GM21825 (cell line): ENCODE results near the gene ZSCAN1.
"Not testable (repeated sequence)": the region's sequence is repeated elsewhere in the genome, so short reads cannot be mapped to it uniquely, and the experiment has no call there.

Experiments used
- ATAC-seq: cut with Tn5 transposase; IDR thresholded peaks from one replicate; pipeline ENCODE4 v1.9.1; 2021; ENCODE audit warnings: mild to moderate bottlenecking, moderate library complexity; ENCODE audit not compliant: unreplicated experiment

The ZSCAN1 gene, protein sequence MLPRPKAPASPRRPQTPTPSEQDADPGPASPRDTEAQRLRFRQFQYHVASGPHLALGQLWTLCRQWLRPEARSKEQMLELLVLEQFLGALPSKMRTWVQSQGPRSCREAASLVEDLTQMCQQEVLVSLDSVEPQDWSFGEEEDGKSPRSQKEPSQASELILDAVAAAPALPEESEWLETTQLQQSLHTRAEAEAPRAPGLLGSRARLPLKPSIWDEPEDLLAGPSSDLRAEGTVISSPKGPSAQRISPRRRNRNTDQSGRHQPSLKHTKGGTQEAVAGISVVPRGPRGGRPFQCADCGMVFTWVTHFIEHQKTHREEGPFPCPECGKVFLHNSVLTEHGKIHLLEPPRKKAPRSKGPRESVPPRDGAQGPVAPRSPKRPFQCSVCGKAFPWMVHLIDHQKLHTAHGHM

DNA sequence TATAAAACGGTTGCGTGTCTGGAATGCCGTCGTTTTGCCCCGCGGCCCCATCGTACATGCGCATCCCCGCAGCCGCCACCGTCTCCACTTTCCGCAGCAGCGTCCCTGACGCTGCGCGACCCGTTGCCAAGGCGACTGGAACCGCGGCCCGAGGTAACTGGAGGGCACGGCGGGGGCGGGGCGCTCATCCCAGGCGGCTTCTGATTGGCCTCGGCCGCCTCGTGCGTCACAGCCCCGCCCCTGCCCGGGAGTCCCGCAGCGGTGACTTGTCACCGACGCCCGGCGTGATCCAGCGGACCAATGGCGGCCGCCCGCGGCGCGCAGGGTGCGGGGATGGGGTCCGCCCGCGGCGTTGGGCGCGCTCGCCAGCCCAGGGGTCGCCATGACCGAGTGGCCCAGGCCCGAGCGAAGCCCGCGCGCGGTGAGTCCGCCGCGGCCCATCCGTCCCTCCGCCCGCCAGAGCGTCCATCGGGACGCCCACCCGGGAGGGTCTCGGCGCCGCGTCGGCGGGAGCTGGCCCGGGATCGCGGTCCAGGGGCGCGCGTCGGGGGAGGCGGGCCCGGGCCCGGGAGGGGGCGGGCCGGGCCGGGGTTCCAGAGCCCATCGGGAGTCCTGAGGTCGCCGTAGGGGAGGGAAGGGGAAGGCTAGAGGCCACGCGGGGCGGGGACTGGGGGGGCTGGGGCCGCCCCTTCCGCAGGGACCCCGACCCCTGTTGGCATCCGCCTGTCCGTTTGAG, at the start of gene ZSCAN1:
Gene ZSCAN1 (plus strand): TSS at position 285 of the 736 bp plus-strand sequence. CDS start 3,812 bp downstream, outside the sequence.
- ATAC-seq = no peak

DNA sequence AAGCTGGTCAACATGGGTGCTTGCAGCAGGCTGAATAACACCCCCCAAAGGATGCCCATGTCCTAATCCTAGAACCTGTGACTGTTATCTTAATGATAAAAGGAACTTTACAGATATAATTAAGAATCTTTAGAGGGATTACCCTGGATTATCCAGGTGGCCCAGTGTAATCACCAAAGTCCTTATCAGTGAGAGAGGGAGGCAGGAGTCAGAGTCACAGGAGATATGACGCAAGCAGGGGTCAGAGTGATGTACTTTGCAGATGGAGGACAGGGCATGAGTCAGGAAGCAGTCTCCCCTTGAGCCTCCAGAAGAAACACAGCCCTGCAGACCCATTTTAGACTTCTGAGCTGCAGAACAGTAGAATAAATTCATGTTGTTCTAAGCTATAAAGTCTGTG, 41.0 kb upstream of the ZSCAN1 start:
- ATAC-seq = no peak

DNA sequence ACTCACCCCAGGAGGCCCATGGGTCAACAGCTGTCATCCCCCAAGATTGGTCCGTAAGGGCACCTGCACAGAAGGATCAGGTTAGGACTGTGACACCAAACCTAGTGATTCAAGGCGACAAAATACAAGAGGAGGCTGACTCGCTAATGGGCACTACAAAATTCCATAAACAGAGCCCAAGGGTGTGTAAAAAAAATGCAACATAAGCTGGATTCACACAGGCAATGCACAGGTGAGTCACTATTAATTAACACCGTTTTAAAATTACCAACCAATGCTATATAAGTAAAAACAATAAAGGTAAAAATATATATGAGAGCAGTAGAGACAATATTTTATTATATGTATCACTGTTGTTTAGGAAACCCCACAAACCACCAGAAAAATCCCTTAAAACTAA, 33.1 kb upstream of the ZSCAN1 start:
- ATAC-seq = no peak

DNA sequence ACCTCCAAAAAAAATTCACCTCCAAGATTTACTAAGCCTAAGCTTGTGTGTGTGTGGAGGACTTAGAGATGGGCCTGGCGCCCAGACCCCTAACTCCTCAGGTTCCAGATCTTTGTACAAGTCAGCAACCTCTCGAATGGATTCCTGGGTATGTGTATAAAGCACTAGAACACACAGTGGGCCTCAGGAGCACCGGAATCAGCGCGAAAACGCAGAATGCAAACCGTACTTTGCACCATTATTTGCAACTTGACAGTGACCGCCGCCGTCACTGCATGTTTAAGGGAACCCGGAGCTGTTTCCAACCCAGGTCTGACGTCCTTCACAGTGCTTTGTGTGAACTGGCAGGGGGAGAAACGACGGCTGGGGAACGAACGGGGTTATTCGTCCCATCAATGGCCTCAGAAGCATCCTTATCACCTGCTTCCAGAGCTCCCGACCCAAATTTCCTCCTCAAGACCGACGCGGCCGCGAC, 31.9 kb upstream of the ZSCAN1 start:
- no peak for ATAC-seq

DNA sequence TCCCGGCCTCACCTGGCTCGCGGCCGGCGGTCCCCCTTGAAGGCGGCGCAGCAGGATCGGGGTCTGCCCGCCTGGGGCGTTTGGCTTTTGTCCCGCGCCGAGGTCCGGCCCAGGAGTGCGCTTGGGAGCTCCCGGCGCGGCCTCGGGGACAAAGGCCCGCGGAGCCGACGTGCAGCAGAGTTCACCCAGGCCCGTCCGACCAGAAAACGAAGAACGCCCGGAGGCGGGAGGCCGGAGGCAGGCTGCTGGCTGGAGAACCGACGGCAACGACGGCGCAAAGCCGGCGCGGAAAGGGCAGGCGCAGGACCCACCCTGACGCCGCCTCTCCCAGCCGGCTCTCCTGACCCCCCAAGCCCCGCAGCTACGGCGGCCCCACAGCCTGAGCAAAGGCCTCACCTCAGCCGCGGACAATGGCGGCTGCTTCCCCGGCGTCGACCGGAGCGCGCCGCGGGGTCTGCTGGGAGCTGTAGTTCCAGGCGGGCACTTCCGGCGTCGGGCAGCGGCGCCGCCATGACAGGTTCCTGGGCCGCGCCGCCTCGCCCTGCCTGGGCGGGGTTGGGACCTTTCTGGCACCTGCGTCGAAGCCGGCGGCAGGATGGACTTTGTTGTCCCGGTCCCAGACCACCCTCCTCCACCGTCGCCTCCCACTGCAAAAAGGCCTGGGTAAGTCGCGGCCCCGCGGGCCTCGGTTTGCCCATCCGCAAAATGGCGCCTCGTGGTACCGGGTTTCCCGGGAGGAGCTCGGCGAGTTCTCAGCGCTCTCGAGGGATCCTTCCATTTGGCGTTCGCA, 31.2 kb upstream of the ZSCAN1 start, which contains the start of gene ZNF606:
Gene ZNF606 (minus strand): TSS at position 437 of the 790 bp plus-strand sequence. CDS start 1,501 bp downstream, outside the sequence.
- ATAC-seq = peak; percentile 91

DNA sequence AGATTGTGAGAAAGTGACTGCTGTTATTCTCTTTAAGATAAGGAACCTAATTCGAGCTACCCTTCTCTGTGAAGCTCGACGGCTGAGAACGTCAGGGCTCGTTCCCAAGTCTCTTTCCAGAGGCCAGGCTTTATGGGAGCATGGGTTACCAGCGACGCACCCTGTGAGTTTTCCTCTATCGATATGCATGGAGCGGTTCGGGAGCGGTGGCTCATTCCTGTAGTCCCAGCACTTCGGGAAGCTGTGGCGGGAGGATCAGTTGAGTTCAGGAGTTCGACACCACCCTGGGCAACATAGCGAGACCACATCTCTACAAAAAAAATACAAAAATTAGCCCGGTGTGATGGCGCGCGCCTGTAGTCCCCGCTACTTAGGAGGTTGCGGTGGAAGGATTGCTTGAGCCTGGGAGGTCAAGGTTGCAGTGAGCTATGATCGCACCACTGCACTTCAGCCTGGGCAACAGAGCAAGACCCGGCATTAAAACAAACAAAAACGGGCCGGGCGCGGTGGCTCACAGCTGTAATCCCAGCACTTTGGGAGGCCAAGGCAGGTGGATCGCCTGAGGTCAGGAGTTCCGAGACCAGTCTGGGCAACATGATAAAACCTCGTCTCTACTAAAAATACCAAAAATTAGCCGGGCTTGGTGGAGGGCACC, 30.5 kb upstream of the ZSCAN1 start:
- no peak for ATAC-seq

DNA sequence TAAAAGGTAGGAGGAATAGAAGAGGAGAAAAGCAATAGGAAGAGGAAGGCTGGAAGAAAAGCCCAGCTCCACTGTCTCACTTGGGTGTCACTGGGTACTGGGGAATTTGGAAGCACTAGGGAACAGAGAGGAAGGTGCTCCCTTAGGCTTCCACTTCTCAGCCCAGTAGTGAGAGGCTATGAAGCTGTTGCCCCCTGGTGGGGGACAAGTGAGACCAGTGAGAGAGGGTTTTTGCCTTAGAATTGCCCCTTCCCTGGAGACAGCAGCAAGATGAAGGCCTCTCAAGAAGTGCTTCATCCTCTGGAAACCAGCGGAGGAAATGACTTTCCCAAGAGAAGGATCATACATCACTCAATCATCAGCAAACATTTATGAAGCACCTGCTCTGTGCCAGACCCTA, 26.5 kb upstream of the ZSCAN1 start:
- ATAC-seq = no peak

DNA sequence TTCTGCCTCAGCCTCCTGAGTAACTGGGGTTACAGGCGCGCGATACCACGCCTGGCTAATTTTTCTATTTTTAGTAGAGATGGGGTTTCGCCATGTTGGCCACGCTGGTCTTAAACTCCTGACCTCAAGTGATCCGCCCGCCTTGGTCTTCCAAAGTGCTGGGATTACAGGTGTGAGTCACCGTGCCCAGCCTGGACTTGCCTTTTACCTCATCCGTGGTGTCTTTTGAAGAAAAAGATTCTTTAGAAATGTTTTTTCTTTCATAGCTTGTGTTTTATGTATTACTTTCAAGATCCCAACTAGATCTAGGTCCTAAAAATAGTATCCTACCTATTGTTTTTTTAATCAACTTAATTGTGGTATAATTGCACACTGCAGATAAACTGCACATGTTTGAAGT, 24.9 kb upstream of the ZSCAN1 start:
- ATAC-seq = not testable (repeated sequence)

DNA sequence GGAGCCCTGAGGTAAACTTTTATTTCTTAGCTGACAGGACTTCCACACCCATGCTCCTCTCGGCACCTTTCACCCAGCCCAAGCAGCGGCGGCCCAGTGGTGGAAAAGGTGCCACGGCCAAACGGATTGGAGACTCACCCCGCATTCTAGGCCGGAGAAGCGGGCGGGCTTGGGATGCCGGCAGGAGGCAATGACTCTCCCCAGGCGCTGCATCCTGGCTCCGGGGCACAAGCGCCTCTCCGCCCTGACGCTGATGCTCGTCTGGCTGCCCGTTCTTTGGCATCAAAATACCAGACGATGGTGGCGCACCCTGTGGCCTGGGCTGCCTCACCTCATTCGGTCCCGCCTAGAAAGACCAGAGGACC, 24.5 kb upstream of the ZSCAN1 start:
- ATAC-seq = no peak

DNA sequence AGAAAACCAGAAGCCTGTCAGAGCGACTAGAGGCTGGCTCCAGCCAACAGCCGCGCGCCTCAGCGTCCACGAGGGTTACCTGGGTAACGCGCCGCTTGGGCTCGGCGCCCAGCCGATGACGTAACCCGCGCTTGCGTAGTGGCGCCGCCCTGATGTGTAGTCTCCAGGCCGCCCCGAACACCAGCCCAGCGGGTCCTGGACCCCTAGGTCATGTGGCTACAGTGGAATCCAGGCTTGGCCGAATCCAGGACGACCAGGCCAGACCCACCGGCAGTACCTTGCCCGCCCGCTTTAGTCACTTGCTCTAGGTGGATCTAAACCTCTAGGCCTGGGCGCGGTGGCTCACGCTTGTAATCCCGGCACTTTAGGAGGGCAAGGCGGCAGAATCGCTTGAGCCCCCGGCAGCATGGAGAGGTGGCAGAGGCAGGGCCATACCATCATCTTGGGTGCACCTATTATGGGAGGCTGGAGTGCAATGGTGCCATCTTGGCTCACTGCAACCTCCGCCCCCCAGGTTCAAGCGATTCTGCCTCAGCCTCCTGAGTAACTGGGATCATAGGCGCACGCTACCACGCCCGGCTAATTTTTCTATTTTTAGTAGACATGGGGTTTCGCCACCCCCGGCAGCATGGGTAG, 24.0 kb upstream of the ZSCAN1 start:
- no peak for ATAC-seq

DNA sequence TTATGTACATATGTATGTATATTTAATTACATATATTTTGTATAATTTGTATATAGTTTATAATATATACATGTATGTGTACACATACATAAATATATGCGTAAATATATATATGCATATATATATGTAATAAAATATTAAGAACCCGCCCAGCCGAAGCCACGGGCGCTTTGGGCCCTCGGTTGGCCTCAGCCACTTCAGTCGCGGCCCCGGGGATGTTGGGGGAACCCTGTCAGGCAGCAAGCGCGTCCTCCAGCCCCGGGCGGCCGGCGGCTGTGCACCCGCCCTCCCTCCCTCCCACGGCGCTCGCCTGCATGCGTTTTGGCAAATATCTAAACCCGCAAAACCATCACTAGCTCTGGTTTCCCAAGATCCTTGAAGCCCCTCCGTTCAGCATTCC, 23.3 kb upstream of the ZSCAN1 start:
- no peak for ATAC-seq

DNA sequence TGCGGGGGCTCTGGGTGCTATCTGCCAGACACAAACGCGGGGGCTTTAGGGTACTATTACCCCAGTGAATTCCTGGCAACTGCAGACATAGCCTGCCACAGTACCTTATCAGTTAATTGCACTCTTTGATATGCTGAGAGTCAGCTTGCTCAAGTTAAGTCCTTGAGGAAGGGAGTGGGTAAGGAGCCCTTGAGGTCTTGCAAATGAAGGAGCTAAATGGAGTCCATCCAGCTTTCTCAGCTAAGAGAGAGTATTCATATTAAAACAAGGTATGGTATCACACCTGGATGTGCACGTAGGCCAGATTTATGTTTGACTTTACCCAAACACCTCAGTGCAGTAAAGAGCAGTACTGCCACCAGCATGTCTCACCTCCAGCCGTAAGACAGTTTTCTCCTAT, 19.7 kb upstream of the ZSCAN1 start:
- no peak for ATAC-seq

DNA sequence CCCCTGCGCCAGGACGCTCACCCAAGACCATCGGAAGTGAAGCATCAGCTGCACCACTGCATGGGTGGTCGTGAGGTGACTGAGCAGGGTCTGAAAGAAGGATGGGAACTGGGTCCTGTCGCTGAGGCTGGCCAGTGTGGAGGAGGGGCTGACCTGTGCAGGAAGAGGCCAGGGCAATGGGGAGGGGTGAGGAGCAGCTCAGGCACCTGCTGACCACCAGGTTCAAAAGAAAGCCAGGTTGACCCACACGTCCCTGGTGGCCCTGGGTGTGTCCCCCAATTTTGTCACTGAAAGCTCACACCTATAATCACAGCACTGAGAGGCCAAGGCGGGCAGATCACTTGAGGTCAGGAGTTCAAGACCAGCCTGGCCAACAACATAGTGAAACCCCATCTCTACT, 13.7 kb upstream of the ZSCAN1 start:
- no peak for ATAC-seq

DNA sequence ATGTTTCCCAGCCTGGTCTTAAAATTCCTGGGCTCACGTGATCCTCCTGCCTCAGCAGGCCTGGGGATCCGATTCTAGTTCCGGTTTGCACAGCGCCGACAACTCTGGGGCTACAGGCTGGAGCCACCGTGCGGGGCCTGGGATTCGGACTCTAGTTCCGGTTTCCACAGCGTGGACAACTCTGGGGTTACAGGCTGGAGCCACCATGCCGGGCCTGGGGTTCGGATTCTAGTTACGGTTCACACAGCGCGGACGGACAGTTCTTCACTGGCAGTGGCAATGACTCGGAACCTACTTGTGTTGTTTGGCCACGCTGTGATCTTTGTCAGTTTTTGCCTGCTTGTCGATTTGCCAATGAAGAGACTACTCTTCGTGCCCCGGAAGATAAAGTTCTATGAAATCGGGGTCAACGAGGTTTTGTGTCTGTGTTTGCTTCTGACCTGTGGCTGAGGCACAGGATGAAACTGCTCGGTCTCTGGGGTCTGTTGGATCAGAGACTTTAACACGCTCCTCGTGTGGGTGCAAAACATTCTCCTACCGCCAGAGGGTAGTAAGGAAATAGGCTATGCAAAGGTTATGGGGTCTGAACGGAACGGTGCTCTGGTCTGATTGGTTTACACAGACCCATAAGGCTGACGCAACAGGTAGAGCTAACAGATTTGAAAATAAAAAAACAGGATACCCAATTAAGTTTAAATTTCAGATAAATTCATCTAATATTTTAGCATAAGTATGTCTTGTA, 12.1 kb upstream of the ZSCAN1 start:
- no peak for ATAC-seq

DNA sequence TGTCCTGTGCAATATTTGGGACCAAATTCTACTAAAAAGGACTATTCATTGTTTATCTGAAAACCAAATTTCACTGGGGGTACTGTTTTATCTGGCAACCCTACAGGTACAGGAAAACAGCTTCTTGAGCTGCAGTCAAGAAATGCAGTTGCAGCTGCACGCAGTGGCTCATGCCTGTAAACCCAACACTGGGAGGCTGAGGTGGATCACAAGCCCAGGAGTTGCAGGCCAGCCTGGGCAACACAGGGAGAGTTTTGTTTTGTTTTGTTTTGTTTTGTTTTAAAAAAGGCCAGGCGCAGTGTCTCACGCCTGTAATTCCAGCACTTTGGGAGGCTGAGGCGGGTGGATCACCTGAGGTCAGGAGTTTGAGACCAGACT, 11.6 kb upstream of the ZSCAN1 start:
- no peak for ATAC-seq

DNA sequence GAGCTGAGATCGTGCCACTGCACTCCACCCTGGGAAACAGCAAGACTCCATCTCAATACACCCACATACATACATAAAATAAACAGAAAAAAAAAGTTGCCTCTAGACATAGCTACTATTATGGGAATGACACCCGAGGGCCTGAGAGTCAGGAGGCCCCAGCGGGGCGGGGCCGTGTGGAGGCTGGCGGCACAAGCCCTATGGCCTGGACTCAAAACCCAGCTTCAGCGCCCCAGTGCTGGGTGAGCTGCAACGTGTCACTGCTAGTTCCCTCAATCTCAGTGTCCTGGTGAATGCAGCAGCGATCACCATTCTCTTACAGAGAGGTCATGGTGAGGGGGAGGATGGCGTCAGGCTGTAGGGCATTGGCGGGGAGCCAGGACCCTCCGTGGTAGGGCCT, 9.2 kb upstream of the ZSCAN1 start:
- no peak for ATAC-seq

DNA sequence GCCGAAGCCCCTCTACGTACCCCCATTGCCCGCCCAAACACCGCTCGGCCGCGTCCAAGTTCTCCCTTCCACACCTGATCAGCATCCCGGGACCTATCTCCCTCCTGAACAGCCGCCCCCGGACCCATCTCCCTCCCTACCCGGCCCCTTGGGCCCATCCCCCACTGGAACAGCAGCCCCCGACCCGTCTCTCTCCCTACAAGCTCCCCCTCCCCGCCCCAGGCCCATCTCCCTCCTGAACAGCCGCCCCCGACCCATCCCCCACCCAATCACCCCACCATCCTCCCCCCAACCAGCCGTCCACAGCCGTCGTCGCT, 610 bp downstream of the ZSCAN1 start:
- no peak for ATAC-seq

DNA sequence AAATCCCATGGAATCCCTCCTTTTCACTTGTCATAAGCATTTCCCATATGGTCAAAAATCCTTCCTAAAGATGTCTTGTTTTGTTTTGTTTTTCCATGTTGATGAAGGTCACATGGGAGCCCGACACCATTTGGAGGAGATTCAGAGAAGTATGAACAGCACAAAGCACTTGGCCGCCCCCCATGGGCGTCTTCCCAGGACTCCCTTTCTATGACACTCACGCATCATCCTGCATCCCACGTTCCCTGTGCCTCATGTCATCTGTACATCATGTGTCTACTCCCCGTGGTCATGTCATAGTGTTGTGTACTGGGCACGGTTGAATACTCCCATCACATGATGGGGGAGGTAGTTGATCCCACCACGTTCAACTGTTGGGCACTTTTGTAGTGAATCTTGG, 2.0 kb downstream of the ZSCAN1 start:
- ATAC-seq = no peak

DNA sequence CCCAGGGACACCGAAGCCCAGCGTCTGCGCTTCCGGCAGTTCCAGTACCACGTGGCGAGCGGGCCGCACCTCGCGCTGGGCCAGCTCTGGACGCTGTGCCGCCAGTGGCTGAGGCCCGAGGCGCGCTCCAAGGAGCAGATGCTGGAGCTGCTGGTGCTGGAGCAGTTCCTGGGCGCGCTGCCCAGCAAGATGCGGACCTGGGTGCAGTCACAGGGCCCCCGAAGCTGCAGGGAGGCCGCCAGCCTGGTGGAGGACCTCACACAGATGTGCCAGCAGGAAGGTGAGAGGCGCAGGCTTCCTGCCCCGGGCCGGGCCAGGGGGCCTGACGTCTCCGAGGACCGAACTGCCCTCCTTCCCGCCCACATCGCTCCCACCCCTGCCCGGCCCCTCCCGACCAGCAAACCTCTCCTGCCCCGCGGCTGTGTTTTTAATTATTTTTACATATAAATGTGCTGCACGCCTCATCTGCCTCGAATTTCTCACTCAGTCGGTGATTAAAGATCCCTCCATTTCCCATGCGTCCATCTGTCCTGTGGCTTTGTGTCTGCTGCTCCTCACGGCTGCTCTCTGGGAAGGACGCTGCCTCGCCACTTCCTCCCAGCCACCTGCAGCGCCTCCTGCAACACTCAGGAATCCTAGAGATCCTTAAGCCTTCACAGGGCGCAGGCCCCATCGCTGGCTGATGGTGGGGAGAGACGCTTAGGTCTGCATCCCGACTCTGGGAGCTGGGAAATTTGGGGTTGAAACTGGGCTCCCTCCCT, 4.3 kb downstream of the ZSCAN1 start:
- no peak for ATAC-seq
